ENCODE measurements around the gene BCDIN3D.
"Not testable (repeated sequence)": the region's sequence is repeated elsewhere in the genome, so short reads cannot be mapped to it uniquely, and the experiment has no call there.

Gene BCDIN3D

DNA sequence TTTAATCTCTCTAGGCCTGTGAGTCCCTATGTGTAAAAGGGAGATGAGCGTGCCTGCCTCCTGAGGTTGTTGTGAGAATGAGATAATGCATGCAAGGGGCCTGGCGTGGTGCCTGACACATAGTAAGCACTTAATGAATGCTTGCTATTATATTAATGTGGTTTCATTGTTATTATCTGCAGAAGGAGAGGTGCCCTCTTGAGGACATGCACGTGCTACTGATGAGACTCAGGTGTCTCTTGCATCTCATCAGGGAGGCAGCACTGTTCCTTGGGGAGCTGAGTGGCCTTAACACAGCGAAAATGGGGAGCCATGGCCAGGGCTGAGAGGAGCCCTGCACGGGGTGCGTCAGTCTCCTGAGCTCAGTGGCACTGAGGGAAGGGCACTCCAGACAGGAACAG is 29.9 kb upstream of the BCDIN3D start:
- H3K4me3 ChIP-seq (ENCODE audit: low read depth, low read length) = no peak overlapping the region
- DNase-seq (ENCODE audit: low read depth) = no peak
- TF ChIP-seq, protein P1, sequence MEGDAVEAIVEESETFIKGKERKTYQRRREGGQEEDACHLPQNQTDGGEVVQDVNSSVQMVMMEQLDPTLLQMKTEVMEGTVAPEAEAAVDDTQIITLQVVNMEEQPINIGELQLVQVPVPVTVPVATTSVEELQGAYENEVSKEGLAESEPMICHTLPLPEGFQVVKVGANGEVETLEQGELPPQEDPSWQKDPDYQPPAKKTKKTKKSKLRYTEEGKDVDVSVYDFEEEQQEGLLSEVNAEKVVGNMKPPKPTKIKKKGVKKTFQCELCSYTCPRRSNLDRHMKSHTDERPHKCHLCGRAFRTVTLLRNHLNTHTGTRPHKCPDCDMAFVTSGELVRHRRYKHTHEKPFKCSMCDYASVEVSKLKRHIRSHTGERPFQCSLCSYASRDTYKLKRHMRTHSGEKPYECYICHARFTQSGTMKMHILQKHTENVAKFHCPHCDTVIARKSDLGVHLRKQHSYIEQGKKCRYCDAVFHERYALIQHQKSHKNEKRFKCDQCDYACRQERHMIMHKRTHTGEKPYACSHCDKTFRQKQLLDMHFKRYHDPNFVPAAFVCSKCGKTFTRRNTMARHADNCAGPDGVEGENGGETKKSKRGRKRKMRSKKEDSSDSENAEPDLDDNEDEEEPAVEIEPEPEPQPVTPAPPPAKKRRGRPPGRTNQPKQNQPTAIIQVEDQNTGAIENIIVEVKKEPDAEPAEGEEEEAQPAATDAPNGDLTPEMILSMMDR (IDR thresholded peaks at IDR 0.05; ENCODE audit: low read depth, low read length, missing control alignments) = no peak
- in situ Hi-C loops (cut with HindIII; ENCODE audit: low sequenced_read_pairs) = no loop called here

DNA sequence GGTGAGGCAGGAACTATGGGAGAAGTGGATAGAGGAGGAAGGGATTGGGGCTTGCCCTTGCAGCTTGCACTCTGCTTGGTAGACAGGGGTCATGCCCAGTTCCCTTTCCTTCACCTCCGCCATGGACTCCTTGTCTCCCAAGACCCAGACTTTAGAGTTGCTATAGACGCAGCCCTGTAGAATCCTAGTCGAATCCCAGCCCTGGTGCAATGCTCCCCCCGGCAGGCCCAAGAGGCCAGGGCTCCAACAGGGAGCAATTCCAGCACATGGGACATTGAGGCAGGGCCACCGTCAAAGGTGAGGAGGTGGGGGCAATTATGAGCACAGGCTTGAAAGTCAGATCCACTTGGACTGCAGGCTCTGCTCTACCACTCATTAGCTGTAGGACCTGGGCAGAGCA is 29.5 kb upstream of the BCDIN3D start:
- no peak overlapping the region for H3K4me3 ChIP-seq (ENCODE audit: low read depth, low read length)
- TF ChIP-seq, protein P1 (IDR thresholded peaks at IDR 0.05; ENCODE audit: low read depth, low read length, missing control alignments) = no peak
- no peak for DNase-seq (ENCODE audit: low read depth)
- in situ Hi-C loops (cut with HindIII; ENCODE audit: low sequenced_read_pairs) = no loop called here

DNA sequence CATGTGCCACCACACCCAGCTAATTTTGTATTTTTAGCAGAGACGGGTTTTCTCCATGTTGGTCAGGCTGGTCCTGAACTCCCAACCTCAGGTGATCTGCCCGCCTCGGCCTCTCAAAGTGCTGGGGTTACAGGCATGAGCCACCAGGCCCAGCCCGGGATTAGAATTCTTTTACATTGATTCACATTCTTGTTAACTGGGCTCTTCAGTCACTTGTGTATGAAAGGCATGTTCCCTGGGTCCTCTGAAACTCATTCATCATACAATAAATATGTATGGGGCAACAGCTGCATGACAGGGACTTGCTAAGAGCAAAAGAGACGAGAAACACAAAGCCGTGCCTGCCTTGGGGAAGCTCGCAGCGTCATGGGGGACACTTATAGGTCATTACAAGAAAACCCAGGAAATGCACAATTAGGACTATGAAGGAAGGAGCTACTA is 28.9 kb upstream of the BCDIN3D start:
- H3K4me3 ChIP-seq (ENCODE audit: low read depth, low read length); DNase-seq (ENCODE audit: low read depth); in situ Hi-C loops (cut with HindIII; ENCODE audit: low sequenced_read_pairs): not testable (repeated sequence)

DNA sequence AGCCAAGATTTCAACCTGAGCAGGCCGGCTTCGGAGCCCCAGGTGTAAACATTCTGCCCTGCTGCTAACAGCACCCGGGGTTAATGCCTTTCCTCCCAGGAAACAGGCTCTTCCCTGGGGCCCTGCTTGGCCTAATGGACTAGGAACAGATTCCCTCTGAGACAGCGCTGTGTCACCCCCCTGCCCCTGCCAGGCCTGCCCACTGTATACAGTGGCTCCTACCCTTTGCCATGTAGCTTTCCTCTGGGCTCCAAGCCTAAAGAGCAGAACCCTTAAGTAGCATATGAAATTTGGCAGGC is 28.3 kb upstream of the BCDIN3D start:
- TF ChIP-seq, protein P1 (IDR thresholded peaks at IDR 0.05; ENCODE audit: low read depth, low read length, missing control alignments) = no peak
- no peak for DNase-seq (ENCODE audit: low read depth)
- no peak overlapping the region for H3K4me3 ChIP-seq (ENCODE audit: low read depth, low read length)
- in situ Hi-C loops (cut with HindIII; ENCODE audit: low sequenced_read_pairs) = no loop called here

DNA sequence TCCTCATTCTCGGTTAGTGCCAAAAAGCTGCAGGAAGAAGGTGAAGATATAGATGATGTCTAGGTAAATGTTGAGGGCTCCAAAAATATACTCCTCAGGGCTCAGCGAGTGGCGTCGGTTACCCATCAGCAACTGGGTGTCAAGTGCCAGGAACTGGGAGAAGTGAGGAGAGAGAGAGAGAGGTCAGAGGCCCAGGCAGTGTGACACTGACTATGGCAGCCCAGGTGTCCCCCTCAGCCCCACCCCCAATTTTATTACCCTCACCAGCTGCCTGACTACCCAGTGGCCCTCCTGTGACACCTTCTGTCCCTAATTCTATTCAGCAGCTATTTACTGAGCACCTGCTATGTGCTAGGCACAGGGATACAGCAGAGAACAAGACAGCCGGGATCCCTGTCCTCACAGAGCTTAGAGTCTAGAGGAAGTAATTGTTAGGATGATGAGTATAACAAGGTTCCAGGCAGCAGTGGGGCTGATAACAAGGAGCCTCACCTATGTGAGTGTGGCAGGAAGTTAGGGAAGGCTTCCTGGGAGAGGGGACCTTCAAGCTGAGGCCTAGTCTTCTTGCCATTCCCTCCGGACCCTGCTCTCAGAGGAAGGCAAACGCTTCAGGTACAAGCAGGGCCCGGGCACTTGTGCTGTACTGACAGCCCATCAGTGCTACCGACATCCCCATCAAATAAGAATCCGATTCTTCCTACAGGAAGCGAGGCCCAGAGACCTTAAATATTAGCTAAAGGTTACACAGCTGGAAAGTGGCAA is 27.8 kb upstream of the BCDIN3D start:
- in situ Hi-C loops (cut with HindIII; ENCODE audit: low sequenced_read_pairs) = no loop called here
- H3K4me3 ChIP-seq (ENCODE audit: low read depth, low read length) = no peak overlapping the region
- TF ChIP-seq, protein P1 (IDR thresholded peaks at IDR 0.05; ENCODE audit: low read depth, low read length, missing control alignments) = no peak
- no peak for DNase-seq (ENCODE audit: low read depth)

DNA sequence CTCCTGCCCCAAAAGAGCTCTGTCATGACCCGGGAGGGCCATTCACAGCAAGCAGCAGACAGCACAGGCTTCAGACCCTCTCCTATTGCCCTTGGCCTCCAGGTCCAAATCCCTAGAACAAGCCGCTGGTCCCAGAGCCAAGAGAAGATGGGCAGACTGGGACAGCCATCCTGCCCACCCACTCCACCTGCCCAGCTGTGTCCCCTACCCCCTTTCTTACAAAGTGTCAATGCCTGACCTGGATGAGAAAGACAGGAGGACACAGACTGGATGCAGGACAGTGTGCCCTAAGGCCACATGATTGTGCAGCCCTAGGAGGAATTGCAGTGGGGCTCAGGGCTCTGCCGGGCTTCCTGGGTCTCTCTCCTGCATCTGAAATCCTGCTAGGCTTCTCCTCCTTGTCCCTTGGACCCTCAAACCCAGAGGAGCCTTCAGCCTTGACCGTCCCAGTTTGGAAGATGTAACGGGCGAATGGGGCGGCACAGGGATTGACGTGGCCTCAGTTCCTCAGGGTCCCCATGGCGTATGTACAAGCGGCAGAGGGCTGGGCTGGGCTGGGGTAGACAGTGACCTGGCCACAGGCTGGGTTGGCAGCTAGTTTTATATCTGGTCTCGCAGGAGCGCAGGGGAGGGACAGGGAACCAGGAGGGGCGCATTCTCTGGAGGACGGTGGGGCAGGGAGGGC is 27.1 kb upstream of the BCDIN3D start:
- DNase-seq (ENCODE audit: low read depth) = no peak
- in situ Hi-C loops (cut with HindIII; ENCODE audit: low sequenced_read_pairs) = no loop called here
- TF ChIP-seq, protein P1 (IDR thresholded peaks at IDR 0.05; ENCODE audit: low read depth, low read length, missing control alignments) = no peak
- no peak overlapping the region for H3K4me3 ChIP-seq (ENCODE audit: low read depth, low read length)

All from astrocyte of the cerebellum (primary cell).